HCT116 (cell line): Measurements from ENCODE around the gene ATP12A. TPM values are rescaled to one million over a fixed set of nuclear protein-coding genes. Genes with fewer than 3 reads are reported as not detected.

Experiments
- ATAC-seq: fragments of 200-7000 bp; cut with Tn5 transposase; 2 replicates; pipeline ENCODE4 v1.9.1; 2020; ENCODE audit warnings: mild to moderate bottlenecking, moderate library complexity
- BruUV-seq: library from RNA; stranded (reverse); fragments of 400-500 nt; replicated peaks from 2 replicates; lab custom pipeline; 2021; lab: Mats Ljungman, UMichigan
- CTCF ChIA-PET: fragments of 300-600 bp; sonication (Branson Sonifier 250); formaldehyde crosslinking; loops from one replicate; lab custom pipeline; 2021; ENCODE audit warnings: antibody characterized with exemption; lab: Charles Lee
- POLR2A ChIA-PET: fragments of 300-600, 350-600 bp; sonication (Branson Sonifier 250); formaldehyde crosslinking; loops from one replicate; lab custom pipeline; 2021; ENCODE audit warnings: antibody characterized with exemption; lab: Charles Lee
- RAD21 ChIA-PET, 2 experiments: fragments of 300-600 bp; sonication (Branson Sonifier 250); formaldehyde crosslinking; loops; one replicate each; lab custom pipeline; 2023; ENCODE audit warnings: low total read pairs in 2 of 2; ENCODE audit not compliant: uncharacterized antibody in 2 of 2, unreplicated experiment in 2 of 2, low non-redundant PET in 1 of 2; lab: Charles Lee
- DNase-seq: peaks from one replicate; pipeline ENCODE4 v3.0.0-alpha.2; 2010; ENCODE audit warnings: low read depth, low spot score
- H2AFZ ChIP-seq: fragments of 200-600 bp; shearing (Covaris generic), sonication (generic); 2 replicates; pipeline ENCODE4 v1.6.1; 2017; ENCODE audit warnings: low read depth, mixed run types, mixed read lengths, antibody characterized with exemption, low read length; ENCODE audit not compliant: poor library complexity, severe bottlenecking
- H3K27ac ChIP-seq: 2 replicates; pipeline ENCODE4 v1.5.1; 2012; ENCODE audit warnings: low read depth, low read length
- H3K27me3 ChIP-seq: fragments of 200-600 bp; sonication (generic); 2 replicates; pipeline ENCODE4 v1.6.1; 2016; ENCODE audit warnings: mixed run types, low read length, mixed read lengths; ENCODE audit not compliant: insufficient read depth
- H3K36me3 ChIP-seq, 2 experiments: fragments of 200-500 bp in 1 of 2; fragments of 200-600 bp in 1 of 2; sonication (Bioruptor generic) in 1 of 2; sonication (generic) in 1 of 2; 2 replicates each; pipeline versions ENCODE4 v1.5.1 to v1.6.1; 2014 to 2016; ENCODE audit warnings: low read length in 2 of 2, inconsistent platforms in 1 of 2, mixed read lengths in 1 of 2, mixed run types in 1 of 2; ENCODE audit not compliant: insufficient read depth in 2 of 2, control insufficient read depth in 1 of 2
- H3K4me1 ChIP-seq, 2 experiments: fragments of 200-600 bp in 1 of 2; sonication (generic) in 1 of 2; 2 replicates each; pipeline versions ENCODE4 v1.5.1 to v1.6.1; 2012 to 2017; ENCODE audit warnings: low read length in 2 of 2, inconsistent platforms in 1 of 2, mild to moderate bottlenecking in 1 of 2, mixed read lengths in 1 of 2, mixed run types in 1 of 2, moderate library complexity in 1 of 2; ENCODE audit not compliant: insufficient read depth in 2 of 2, control insufficient read depth in 1 of 2
- H3K4me2 ChIP-seq: fragments of 200-600 bp; sonication (generic); 2 replicates; pipeline ENCODE4 v1.6.1; 2017; ENCODE audit warnings: mixed run types, low read length, mixed read lengths
- H3K4me3 ChIP-seq, 2 experiments: fragments of 200-600 bp in 1 of 2; sonication (generic) in 1 of 2; replicated peaks in 1 of 2; 2 replicates each; pipeline ENCODE4 v1.5.1; 2011 to 2016; ENCODE audit warnings: low read length in 2 of 2, control low read depth in 1 of 2, low read depth in 1 of 2, mild to moderate bottlenecking in 1 of 2, mixed read lengths in 1 of 2, mixed run types in 1 of 2
- H3K79me2 ChIP-seq: fragments of 200-600 bp; sonication (generic); 2 replicates; pipeline ENCODE4 v1.6.1; 2017; ENCODE audit warnings: mild to moderate bottlenecking, mixed run types, low read length, moderate library complexity, mixed read lengths; ENCODE audit not compliant: insufficient read depth
- H3K9ac ChIP-seq: fragments of 200-600 bp; sonication (generic); 2 replicates; pipeline ENCODE4 v1.6.1; 2016; ENCODE audit warnings: low read length, mixed read lengths
- H3K9me2 ChIP-seq: fragments of 200-600 bp; sonication (generic), shearing (Covaris generic); 2 replicates; pipeline ENCODE4 v1.6.1; 2017; ENCODE audit warnings: mixed run types, mild to moderate bottlenecking, moderate library complexity; ENCODE audit not compliant: insufficient read depth
- H3K9me3 ChIP-seq, 2 experiments: fragments of 200-500 bp in 1 of 2; fragments of 200-600 bp in 1 of 2; sonication (Bioruptor generic) in 1 of 2; sonication (generic) in 1 of 2; 2 replicates each; pipeline ENCODE4 v1.6.1; 2014 to 2017; ENCODE audit warnings: low read length in 2 of 2, mixed read lengths in 2 of 2, inconsistent platforms in 1 of 2, low read depth in 1 of 2, mild to moderate bottlenecking in 1 of 2, mixed run types in 1 of 2, moderate library complexity in 1 of 2; ENCODE audit not compliant: control insufficient read depth in 1 of 2, insufficient read depth in 1 of 2
- H4K20me1 ChIP-seq: fragments of 200-600 bp; sonication (generic), shearing (Covaris generic); 2 replicates; pipeline ENCODE4 v1.6.1; 2017; ENCODE audit warnings: mixed run types, mild to moderate bottlenecking, moderate library complexity; ENCODE audit not compliant: insufficient read depth
- CBX3 ChIP-seq: IDR thresholded peaks from 2 replicates; pipeline ENCODE4 v1.6.1; 2012; ENCODE audit warnings: low read depth
- CTCF ChIP-seq, 3 experiments: fragments of 200-600 bp in 1 of 3; sonication (generic) in 1 of 3; IDR thresholded peaks in 2 of 3; conservative IDR thresholded peaks in 1 of 3; 2 replicates each; pipeline ENCODE4 v1.5.1; 2012 to 2017; ENCODE audit warnings: low read depth in 2 of 3, low read length in 2 of 3, antibody characterized with exemption in 1 of 3, borderline replicate concordance in 1 of 3, control low read depth in 1 of 3, mild to moderate bottlenecking in 1 of 3, mixed read lengths in 1 of 3, mixed run types in 1 of 3, moderate library complexity in 1 of 3; ENCODE audit not compliant: insufficient read depth in 1 of 3
- EZH2phosphoT487 ChIP-seq: fragments of 200-600 bp; IDR thresholded peaks from 2 replicates; pipeline ENCODE4 v1.6.1; 2018; ENCODE audit warnings: antibody characterized with exemption, borderline replicate concordance
- SIN3A ChIP-seq: IDR thresholded peaks from 2 replicates; pipeline ENCODE4 v1.6.1; 2012; ENCODE audit warnings: low read depth
- ZBTB33 ChIP-seq: IDR thresholded peaks from 2 replicates; pipeline ENCODE4 v1.6.1; 2011; ENCODE audit warnings: mild to moderate bottlenecking, low read length, moderate library complexity; ENCODE audit not compliant: insufficient replicate concordance; ENCODE audit errors: extremely low read depth
- ZFX ChIP-seq: fragments of 450-650 bp; IDR thresholded peaks from 2 replicates; pipeline ENCODE4 v1.6.1; 2017
- intact Hi-C: fragments of 100-400 bp; cut with micrococcal nuclease; formaldehyde crosslinking; loops from 2 replicates; pipeline ENCODE4 v1.10.0; 2022
- total RNA-seq: library from RNA; stranded (reverse); gene quantifications from one replicate; pipeline ENCODE4 v1.2.1, GENCODE V29; 2021; ENCODE audit not compliant: unreplicated experiment

The ATP12A gene
- total RNA-seq, 1 experiment from 2014 or later, result 0.30 TPM

- TF ChIP-seq CTCF (IDR thresholded peaks at IDR 0.05 in 2 of 3, conservative IDR thresholded peaks at IDR 0.05 in 1 of 3; ENCODE audit: borderline replicate concordance in 1 of 3, insufficient read depth in 1 of 3, low read depth in 2 of 3, low read length in 2 of 3), result no peak
Measured at GRCh38 chr13:24668955-24669582, 11.1 kb upstream of the ATP12A start (continued).

GRCh38 chr13:24670174-24670573, 10.0 kb upstream of the ATP12A start:
- H3K27me3 ChIP-seq, result no peaks in the 10 kb centered on the region
- intact Hi-C loops, result loop anchor here (2.0 kb wide), 1 partner anchor 357 kb away; no protein-coding TSS in a partner anchor
- no peaks in the 10 kb centered on the region for H3K36me3 ChIP-seq
- H3K4me1 ChIP-seq, result peaks cover 0 to 27% of the 10 kb centered on the region in 2 experiments; a peak in 2 of 4 replicates
- no peak for ATAC-seq
- H3K79me2 ChIP-seq, result no peaks in the 10 kb centered on the region
- no peak overlapping the region for H3K9ac ChIP-seq
- no peaks in the 10 kb centered on the region for H3K9me3 ChIP-seq
- DNase-seq, result no peak
- no peak overlapping the region for H2AFZ ChIP-seq
- no peaks in the 10 kb centered on the region for H4K20me1 ChIP-seq
- no peak overlapping the region for H3K4me3 ChIP-seq
- H3K27ac ChIP-seq, result no peak overlapping the region
- RAD21 ChIA-PET, result no interaction called here
- CTCF ChIA-PET, result interaction anchor here (1.1 kb wide), 1 partner anchor 42 kb away, joined by 3 read pairs; no protein-coding TSS in a partner anchor
- POLR2A ChIA-PET, result no interaction called here
- no peaks in the 10 kb centered on the region for H3K9me2 ChIP-seq
- no TSS peak for BruUV-seq
- H3K4me2 ChIP-seq, result no peak overlapping the region
- TF ChIP-seq EZH2phosphoT487 (no peak), CBX3 (no peak), CTCF (IDR thresholded peaks at IDR 0.05 in 2 of 3, conservative IDR thresholded peaks at IDR 0.05 in 1 of 3; ENCODE audit: borderline replicate concordance in 1 of 3, insufficient read depth in 1 of 3, low read depth in 2 of 3, low read length in 2 of 3) (no peak), ZFX (no peak), SIN3A (no peak), ZBTB33 (no peak)
- TF ChIP-seq, all 23 proteins: peak for 0
